Measurements from ENCODE around the gene PHF12. TPM values are rescaled to one million over a fixed set of nuclear protein-coding genes. Genes with fewer than 3 reads are reported as not detected.
A peak's percentile ranks its signal among the peaks of the same experiment; 100 is the strongest.

The PHF12 gene
- total and polyA plus RNA-seq, 10 donors, result 16.2 to 118 (median 76.1) TPM

- Histone ChIP-seq H3K4me1 (peaks cover 45 to 68% (median 64%) of the 10 kb centered on the region in 6 donors), H3K27ac (peak overlapping the region; percentile 94 to 100 (median 99)), H3K36me3 (peaks cover 0 to 20% (median 2%) of the 10 kb centered on the region in 6 donors), H3K27me3 (replicated peaks in 1 of 7) (no peaks in the 10 kb centered on the region), H3K9me3 (no peaks in the 10 kb centered on the region), H3K4me3 (peak overlapping the region; percentile 90 to 98 (median 96))
- TF ChIP-seq, protein P1, sequence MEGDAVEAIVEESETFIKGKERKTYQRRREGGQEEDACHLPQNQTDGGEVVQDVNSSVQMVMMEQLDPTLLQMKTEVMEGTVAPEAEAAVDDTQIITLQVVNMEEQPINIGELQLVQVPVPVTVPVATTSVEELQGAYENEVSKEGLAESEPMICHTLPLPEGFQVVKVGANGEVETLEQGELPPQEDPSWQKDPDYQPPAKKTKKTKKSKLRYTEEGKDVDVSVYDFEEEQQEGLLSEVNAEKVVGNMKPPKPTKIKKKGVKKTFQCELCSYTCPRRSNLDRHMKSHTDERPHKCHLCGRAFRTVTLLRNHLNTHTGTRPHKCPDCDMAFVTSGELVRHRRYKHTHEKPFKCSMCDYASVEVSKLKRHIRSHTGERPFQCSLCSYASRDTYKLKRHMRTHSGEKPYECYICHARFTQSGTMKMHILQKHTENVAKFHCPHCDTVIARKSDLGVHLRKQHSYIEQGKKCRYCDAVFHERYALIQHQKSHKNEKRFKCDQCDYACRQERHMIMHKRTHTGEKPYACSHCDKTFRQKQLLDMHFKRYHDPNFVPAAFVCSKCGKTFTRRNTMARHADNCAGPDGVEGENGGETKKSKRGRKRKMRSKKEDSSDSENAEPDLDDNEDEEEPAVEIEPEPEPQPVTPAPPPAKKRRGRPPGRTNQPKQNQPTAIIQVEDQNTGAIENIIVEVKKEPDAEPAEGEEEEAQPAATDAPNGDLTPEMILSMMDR (IDR thresholded peaks at IDR 0.05 in 8 of 11, conservative IDR thresholded peaks at IDR 0.05 in 3 of 11), result no peak
- TF ChIP-seq POLR2A (IDR thresholded peaks at IDR 0.05) (no peak), POLR2AphosphoS5 (IDR thresholded peaks at IDR 0.05) (no peak)
- 0 to 1% (median 1%) methylated on average over 15 of the region's 15 CpGs for WGBS, 5 donors
- intact Hi-C loops (cut with DNase I; ENCODE audit: low total_unique reads), result no loop called here
- no peak for DNase-seq
Observed at GRCh38 chr17:28948873-28949184, 2.5 kb downstream of the PHF12 start.

DNA sequence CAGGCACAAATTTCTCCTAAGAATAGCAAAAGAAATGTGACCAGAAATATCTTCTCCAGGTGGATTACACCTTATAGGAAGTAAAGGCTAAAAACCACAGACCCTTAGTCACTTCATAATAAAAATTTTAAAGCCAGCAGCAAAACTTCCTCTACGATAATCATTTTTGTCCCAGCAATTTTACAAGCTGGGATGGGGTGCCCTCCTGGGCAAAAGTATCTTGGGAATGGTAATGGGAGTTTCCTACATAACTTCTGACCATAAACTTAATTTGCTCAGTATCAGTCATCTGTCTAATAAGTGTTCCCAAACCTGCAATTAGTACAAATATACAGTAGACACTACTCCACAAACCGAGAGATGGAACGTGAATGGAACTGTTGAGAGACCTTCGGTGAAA, 3.0 kb downstream of the PHF12 start:
- Histone ChIP-seq H3K4me1 (peaks cover 44 to 68% (median 66%) of the 10 kb centered on the region in 6 donors), H3K36me3 (peaks cover 0 to 25% (median 4%) of the 10 kb centered on the region in 6 donors), H3K9me3 (no peaks in the 10 kb centered on the region), H3K4me3 (peak overlapping the region; percentile 90 to 98 (median 96)), H3K27me3 (replicated peaks in 1 of 7) (no peaks in the 10 kb centered on the region), H3K27ac (peak overlapping the region; percentile 94 to 100 (median 99))
- intact Hi-C loops (cut with DNase I; ENCODE audit: low total_unique reads), result no loop called here
- DNase-seq, result no peak
- 11 to 20% (median 18%) methylated on average over 4 of the region's 4 CpGs for WGBS, 5 donors
- TF ChIP-seq, protein P1 (IDR thresholded peaks at IDR 0.05 in 8 of 11, conservative IDR thresholded peaks at IDR 0.05 in 3 of 11), result no peak
- TF ChIP-seq POLR2A (IDR thresholded peaks at IDR 0.05), result no peak
- TF ChIP-seq POLR2AphosphoS5 (IDR thresholded peaks at IDR 0.05), result no peak

DNA sequence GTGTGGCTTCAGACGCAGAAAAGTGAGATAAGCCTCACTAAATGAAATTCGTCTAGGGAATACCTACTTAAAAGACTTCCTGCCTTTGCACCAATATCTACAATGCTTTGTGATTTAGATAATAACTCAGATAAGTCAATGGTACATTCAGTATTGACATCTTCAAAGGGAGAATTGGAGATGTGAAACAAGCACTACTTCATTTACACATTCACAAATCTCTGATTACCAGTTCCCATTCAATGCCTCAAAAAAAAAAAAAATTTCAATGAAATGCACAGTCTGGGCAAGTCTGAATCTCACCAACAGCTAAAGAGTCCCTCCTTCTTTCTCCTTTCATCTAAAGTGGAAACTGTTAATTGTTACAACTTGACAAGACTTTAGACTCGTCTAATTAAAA, 3.7 kb downstream of the PHF12 start:
- peaks cover 37 to 68% (median 64%) of the 10 kb centered on the region in 6 donors for H3K4me1 ChIP-seq
- 32 to 48% (median 35%) methylated on average over 3 of the region's 3 CpGs for WGBS, 5 donors
- H3K27me3 ChIP-seq (replicated peaks in 1 of 7), result no peaks in the 10 kb centered on the region
- peaks cover 0 to 32% (median 6%) of the 10 kb centered on the region in 6 donors for H3K36me3 ChIP-seq
- DNase-seq, result no peak
- TF ChIP-seq, protein P1 (IDR thresholded peaks at IDR 0.05 in 8 of 11, conservative IDR thresholded peaks at IDR 0.05 in 3 of 11), result no peak
- TF ChIP-seq POLR2A (IDR thresholded peaks at IDR 0.05) (no peak), POLR2AphosphoS5 (IDR thresholded peaks at IDR 0.05) (no peak)
- no peaks in the 10 kb centered on the region for H3K9me3 ChIP-seq
- peak overlapping the region in 3 of 8 donors; percentile 95 to 98 (median 97) for H3K4me3 ChIP-seq
- intact Hi-C loops (cut with DNase I; ENCODE audit: low total_unique reads), result no loop called here
- peak overlapping the region; percentile 14 to 100 (median 99) for H3K27ac ChIP-seq

GRCh38 chr17:28946239-28946638, 5.1 kb downstream of the PHF12 start:
- no peak for DNase-seq
- TF ChIP-seq, protein P1 (IDR thresholded peaks at IDR 0.05 in 8 of 11, conservative IDR thresholded peaks at IDR 0.05 in 3 of 11), result no peak
- no peak for TF ChIP-seq POLR2A (IDR thresholded peaks at IDR 0.05)
- no peak for TF ChIP-seq POLR2AphosphoS5 (IDR thresholded peaks at IDR 0.05)
- Histone ChIP-seq H3K27ac (peak overlapping the region in 4 of 8 donors; percentile 7 to 100 (median 60)), H3K4me1 (peaks cover 36 to 79% (median 75%) of the 10 kb centered on the region in 6 donors), H3K4me3 (no peak overlapping the region), H3K9me3 (no peaks in the 10 kb centered on the region), H3K36me3 (peaks cover 0 to 44% (median 6%) of the 10 kb centered on the region in 6 donors), H3K27me3 (replicated peaks in 1 of 7) (no peaks in the 10 kb centered on the region)
- 58 to 65% (median 65%) methylated on average over 4 of the region's 4 CpGs for WGBS, 5 donors
- intact Hi-C loops (cut with DNase I; ENCODE audit: low total_unique reads), result no loop called here
